HepG2 (cell line): Measurements from ENCODE around the gene NELFB. TPM values are rescaled to one million over a fixed set of nuclear protein-coding genes. Genes with fewer than 3 reads are reported as not detected.
A peak's percentile ranks its signal among the peaks of the same experiment; 100 is the strongest.

Experiments
- CAMTA2 ChIP-seq: sonication (generic); formaldehyde crosslinking; IDR thresholded peaks from 2 replicates; pipeline ENCODE4 v1.4.0; 2020; ENCODE audit warnings: mild to moderate bottlenecking, missing genetic modification reagents, borderline replicate concordance
- GZF1 ChIP-seq: sonication (generic); formaldehyde crosslinking; IDR thresholded peaks from 2 replicates; pipeline ENCODE4 v1.5.1; 2020; ENCODE audit warnings: mild to moderate bottlenecking, missing genetic modification reagents
- MTF1 ChIP-seq: sonication (generic); formaldehyde crosslinking; IDR thresholded peaks from 2 replicates; pipeline ENCODE4 v1.5.0; 2020; ENCODE audit warnings: missing genetic modification reagents
- MTF2 ChIP-seq: sonication (generic); formaldehyde crosslinking; IDR thresholded peaks from 2 replicates; pipeline ENCODE4 v1.5.0; 2020; ENCODE audit warnings: missing genetic modification reagents, borderline replicate concordance
- PLRG1 ChIP-seq: fragments of 450-650 bp; conservative IDR thresholded peaks from 2 replicates; pipeline ENCODE4 v1.6.1; 2016
- POLR2G ChIP-seq: fragments of 200-400 bp; formaldehyde crosslinking; IDR thresholded peaks from 2 replicates; pipeline ENCODE4 v1.6.1; 2018; ENCODE audit warnings: mild to moderate bottlenecking, low read depth, low read length, moderate library complexity
- RBM39 ChIP-seq: fragments of 200-400 bp; formaldehyde crosslinking; IDR thresholded peaks from one replicate; pipeline ENCODE4 v1.6.1; 2018; ENCODE audit warnings: antibody characterized with exemption, mild to moderate bottlenecking, low read depth, low read length; ENCODE audit not compliant: poor library complexity, severe bottlenecking
- SP140L ChIP-seq: sonication (generic); formaldehyde crosslinking; IDR thresholded peaks from 2 replicates; pipeline ENCODE4 v1.4.0; 2020; ENCODE audit warnings: missing genetic modification reagents, borderline replicate concordance
- TBP ChIP-seq: sonication (generic); formaldehyde crosslinking; IDR thresholded peaks from 2 replicates; pipeline ENCODE4 v1.5.0; 2020; ENCODE audit warnings: missing genetic modification reagents
- ZNF30 ChIP-seq: sonication (generic); formaldehyde crosslinking; IDR thresholded peaks from 2 replicates; pipeline ENCODE4 v1.5.0; 2020; ENCODE audit warnings: mild to moderate bottlenecking, missing genetic modification reagents
- ZNF556 ChIP-seq: sonication (generic); formaldehyde crosslinking; IDR thresholded peaks from 2 replicates; pipeline ENCODE4 v1.4.0; 2020; ENCODE audit warnings: mild to moderate bottlenecking, missing genetic modification reagents, borderline replicate concordance
- ZNF615 ChIP-seq: sonication (generic); formaldehyde crosslinking; IDR thresholded peaks from 2 replicates; pipeline ENCODE4 v1.5.0; 2020; ENCODE audit warnings: mild to moderate bottlenecking, missing genetic modification reagents, borderline replicate concordance
- ZNF619 ChIP-seq: sonication (generic); formaldehyde crosslinking; IDR thresholded peaks from 2 replicates; pipeline ENCODE4 v1.4.0; 2020; ENCODE audit warnings: mild to moderate bottlenecking, missing genetic modification reagents
- ZSCAN29 ChIP-seq: sonication (generic); formaldehyde crosslinking; conservative IDR thresholded peaks from 2 replicates; pipeline ENCODE4 v1.4.0; 2020; ENCODE audit warnings: mild to moderate bottlenecking, missing genetic modification reagents
- polyA plus RNA-seq, 8 experiments: library from polyadenylated mRNA; depleted of rRNA in 3 of 8; stranded (reverse) in 7 of 8; unstranded in 1 of 8; fragments of >200 nt; fragmentation: Illumina TruSeq in 4 of 8; extraction: Trizol in 4 of 8; gene quantifications; 2 replicates each; pipeline versions ENCODE4 v1.2.1 to v1.2.3, GENCODE V29; 2011 to 2016; ENCODE audit warnings: low read depth in 4 of 8, missing spikeins in 1 of 8, mixed read lengths in 1 of 8; ENCODE audit not compliant: insufficient read depth in 1 of 8
- total RNA-seq, 5 experiments: library from RNA; depleted of rRNA; stranded (reverse); fragments of >200 nt; fragmentation: Illumina TruSeq; extraction: Trizol; gene quantifications; 2 replicates each; pipeline ENCODE4 v1.2.3, GENCODE V29; 2016; ENCODE audit warnings: low read depth in 1 of 5
- TF ChIP-seq, protein P1 (sequence below): sonication (generic); formaldehyde crosslinking; IDR thresholded peaks from 2 replicates; pipeline ENCODE4 v1.5.1; 2020; ENCODE audit warnings: missing genetic modification reagents, mild to moderate bottlenecking, borderline replicate concordance
- TF ChIP-seq, protein P2 (sequence below): sonication (generic); IDR thresholded peaks from 2 replicates; pipeline ENCODE4 v1.6.1; 2016; ENCODE audit warnings: low read depth, borderline replicate concordance
- TF ChIP-seq, protein P3 (sequence below): sonication (generic); formaldehyde crosslinking; conservative IDR thresholded peaks from 2 replicates; pipeline ENCODE4 v1.8.0; 2022; ENCODE audit warnings: mild to moderate bottlenecking, moderate library complexity, missing genetic modification reagents
- TF ChIP-seq, protein P4 (sequence below): sonication (generic); formaldehyde crosslinking; IDR thresholded peaks from 2 replicates; pipeline ENCODE4 v1.5.0; 2020; ENCODE audit warnings: missing genetic modification reagents

The NELFB gene
- total and polyA plus RNA-seq, 2 of the 13 experiments (the other 11 are each of a cell fraction or from before 2014, with no cell fraction given), result 26.5 to 45.8 TPM

DNA sequence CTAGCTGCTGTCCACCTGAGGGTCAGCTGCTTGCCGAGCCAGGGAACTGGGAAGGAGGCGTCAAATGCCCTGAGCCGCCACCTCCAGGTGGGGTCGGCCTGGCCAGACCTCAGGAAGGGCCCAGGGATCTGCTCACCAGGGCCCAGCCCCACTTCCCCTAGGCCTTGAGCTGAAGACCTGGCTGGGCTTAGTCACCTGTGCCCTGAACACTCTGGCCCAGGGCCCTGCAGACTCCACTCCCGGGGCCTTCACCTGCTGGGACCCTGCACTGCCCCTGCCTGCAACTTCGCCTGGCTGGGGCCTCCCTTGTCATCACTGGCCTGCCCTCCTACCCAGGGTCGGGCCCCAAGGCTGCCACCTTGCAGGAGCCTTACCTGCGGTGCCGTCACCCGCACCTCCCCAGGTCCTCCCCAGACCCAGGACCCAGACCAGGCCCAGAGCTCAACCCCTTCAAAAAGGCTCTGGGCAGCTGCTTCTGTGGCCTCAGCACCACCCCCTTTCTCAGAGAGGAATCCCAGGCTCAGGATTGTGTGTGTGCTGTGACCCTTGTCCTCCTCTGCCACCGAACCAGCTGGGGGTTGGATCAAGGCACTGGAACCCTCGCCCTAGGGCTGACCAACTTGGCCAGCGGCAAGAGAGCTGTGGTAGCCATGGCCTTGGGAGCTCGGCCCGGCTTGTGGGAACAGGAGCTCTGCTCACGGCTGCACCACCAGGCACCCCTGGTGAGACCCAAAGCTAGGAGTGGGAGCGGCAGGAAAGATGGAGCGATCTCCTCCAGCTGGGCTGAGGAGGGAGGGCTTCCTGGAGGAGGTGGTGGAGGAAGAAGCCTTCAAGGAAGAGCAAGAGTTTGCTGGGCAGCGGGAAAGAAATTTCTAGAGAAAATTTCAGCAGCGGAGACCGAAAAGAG, 1.2 kb upstream of the NELFB start (continued):
- TF ChIP-seq, protein P1, sequence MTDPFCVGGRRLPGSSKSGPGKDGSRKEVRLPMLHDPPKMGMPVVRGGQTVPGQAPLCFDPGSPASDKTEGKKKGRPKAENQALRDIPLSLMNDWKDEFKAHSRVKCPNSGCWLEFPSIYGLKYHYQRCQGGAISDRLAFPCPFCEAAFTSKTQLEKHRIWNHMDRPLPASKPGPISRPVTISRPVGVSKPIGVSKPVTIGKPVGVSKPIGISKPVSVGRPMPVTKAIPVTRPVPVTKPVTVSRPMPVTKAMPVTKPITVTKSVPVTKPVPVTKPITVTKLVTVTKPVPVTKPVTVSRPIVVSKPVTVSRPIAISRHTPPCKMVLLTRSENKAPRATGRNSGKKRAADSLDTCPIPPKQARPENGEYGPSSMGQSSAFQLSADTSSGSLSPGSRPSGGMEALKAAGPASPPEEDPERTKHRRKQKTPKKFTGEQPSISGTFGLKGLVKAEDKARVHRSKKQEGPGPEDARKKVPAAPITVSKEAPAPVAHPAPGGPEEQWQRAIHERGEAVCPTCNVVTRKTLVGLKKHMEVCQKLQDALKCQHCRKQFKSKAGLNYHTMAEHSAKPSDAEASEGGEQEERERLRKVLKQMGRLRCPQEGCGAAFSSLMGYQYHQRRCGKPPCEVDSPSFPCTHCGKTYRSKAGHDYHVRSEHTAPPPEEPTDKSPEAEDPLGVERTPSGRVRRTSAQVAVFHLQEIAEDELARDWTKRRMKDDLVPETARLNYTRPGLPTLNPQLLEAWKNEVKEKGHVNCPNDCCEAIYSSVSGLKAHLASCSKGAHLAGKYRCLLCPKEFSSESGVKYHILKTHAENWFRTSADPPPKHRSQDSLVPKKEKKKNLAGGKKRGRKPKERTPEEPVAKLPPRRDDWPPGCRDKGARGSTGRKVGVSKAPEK (CRISPR knock-in tag), result no peak
- TF ChIP-seq RBM39, result no peak
- TF ChIP-seq, protein P2, sequence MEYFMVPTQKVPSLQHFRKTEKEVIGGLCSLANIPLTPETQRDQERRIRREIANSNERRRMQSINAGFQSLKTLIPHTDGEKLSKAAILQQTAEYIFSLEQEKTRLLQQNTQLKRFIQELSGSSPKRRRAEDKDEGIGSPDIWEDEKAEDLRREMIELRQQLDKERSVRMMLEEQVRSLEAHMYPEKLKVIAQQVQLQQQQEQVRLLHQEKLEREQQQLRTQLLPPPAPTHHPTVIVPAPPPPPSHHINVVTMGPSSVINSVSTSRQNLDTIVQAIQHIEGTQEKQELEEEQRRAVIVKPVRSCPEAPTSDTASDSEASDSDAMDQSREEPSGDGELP, result peak; percentile 71; the same call in 1 of the 2 replicates
- peak; percentile 84; the same call in 1 of the 2 replicates for TF ChIP-seq CAMTA2 (CRISPR knock-in tag)
- no peak for TF ChIP-seq ZNF30
- TF ChIP-seq ZNF615 (CRISPR knock-in tag), result no peak
- TF ChIP-seq SP140L (CRISPR knock-in tag), result no peak
- TF ChIP-seq, protein P3, sequence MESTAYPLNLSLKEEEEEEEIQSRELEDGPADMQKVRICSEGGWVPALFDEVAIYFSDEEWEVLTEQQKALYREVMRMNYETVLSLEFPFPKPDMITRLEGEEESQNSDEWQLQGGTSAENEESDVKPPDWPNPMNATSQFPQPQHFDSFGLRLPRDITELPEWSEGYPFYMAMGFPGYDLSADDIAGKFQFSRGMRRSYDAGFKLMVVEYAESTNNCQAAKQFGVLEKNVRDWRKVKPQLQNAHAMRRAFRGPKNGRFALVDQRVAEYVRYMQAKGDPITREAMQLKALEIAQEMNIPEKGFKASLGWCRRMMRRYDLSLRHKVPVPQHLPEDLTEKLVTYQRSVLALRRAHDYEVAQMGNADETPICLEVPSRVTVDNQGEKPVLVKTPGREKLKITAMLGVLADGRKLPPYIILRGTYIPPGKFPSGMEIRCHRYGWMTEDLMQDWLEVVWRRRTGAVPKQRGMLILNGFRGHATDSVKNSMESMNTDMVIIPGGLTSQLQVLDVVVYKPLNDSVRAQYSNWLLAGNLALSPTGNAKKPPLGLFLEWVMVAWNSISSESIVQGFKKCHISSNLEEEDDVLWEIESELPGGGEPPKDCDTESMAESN (CRISPR knock-in tag), result 0 out of 2 replicates have a peak, but pooled peaks have one; percentile 43
- no peak for TF ChIP-seq MTF1 (CRISPR knock-in tag)
- TF ChIP-seq MTF2 (CRISPR knock-in tag), result no peak
- TF ChIP-seq PLRG1, result no peak
- TF ChIP-seq TBP (CRISPR knock-in tag), result no peak
- peak; percentile 61; the same call in 1 of the 2 replicates for TF ChIP-seq ZNF619 (CRISPR knock-in tag)
- TF ChIP-seq, protein P4, sequence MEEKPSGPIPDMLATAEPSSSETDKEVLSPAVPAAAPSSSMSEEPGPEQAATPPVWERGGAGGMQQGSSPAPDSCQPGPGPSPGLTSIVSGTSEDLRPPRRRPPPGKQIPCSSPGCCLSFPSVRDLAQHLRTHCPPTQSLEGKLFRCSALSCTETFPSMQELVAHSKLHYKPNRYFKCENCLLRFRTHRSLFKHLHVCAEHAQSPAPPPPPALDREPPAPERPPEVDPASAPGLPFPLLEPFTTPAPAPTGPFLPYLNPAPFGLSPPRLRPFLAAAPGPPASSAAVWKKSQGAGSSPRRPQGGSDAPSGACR, result no peak
- no peak for TF ChIP-seq GZF1 (CRISPR knock-in tag)
- TF ChIP-seq POLR2G, result no peak
- TF ChIP-seq ZSCAN29, result no peak
- TF ChIP-seq ZNF556 (CRISPR knock-in tag), result no peak
